ENCODE measurements around the gene QRSL1.

GRCh38 chr6:106643061-106643460, 13.7 kb downstream of the QRSL1 start:
- TF ChIP-seq CTCF (IDR thresholded peaks at IDR 0.05) (no peak), POLR2A (IDR thresholded peaks at IDR 0.05) (no peak)
